Measurements from ENCODE around the gene EIF3L.

Gene EIF3L

DNA sequence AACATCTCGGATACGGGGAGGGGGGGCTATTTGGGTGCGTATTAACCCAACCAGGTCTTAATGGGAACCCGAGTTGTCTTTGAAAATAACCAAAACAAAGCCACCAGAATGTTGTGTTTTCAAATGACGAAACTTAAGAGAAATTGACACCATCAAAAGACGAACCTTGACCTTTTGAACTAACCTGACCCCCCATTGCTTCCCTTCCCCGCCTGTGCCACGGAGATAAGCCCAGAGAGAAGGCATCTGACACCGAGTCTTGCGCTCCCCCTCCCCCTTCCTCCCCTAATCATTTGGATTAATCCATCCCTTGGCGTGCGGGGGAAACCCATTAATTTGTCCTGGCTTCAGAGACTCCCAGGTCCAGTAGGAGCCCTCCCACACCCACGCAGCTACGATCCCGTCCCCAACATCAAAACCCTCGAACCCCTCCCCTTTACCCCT is 46.0 kb upstream of the EIF3L start:
- no peaks in the 10 kb centered on the region for H4K20me1 ChIP-seq (ENCODE audit: control insufficient read depth, insufficient read depth, low read depth, low read length)
- no peaks in the 10 kb centered on the region for H3K9me3 ChIP-seq (ENCODE audit: control insufficient read depth, insufficient read depth, low read length)
- H3K4me2 ChIP-seq (ENCODE audit: low read length) = no peak overlapping the region
- H3K9me2 ChIP-seq (replicated peaks; ENCODE audit: control insufficient read depth, low read length) = no peaks in the 10 kb centered on the region
- no peaks in the 10 kb centered on the region for H3K79me2 ChIP-seq (ENCODE audit: control insufficient read depth, low read length)
- peaks cover 58% of the 10 kb centered on the region for H3K27me3 ChIP-seq (ENCODE audit: control insufficient read depth, low read length)
- TF ChIP-seq CTCF (IDR thresholded peaks at IDR 0.05; ENCODE audit: low read depth, low read length, poor library complexity, severe bottlenecking) (no peak), EZH2phosphoT487 (IDR thresholded peaks at IDR 0.05; ENCODE audit: borderline replicate concordance, low read length) (no peak; the same call in 1 of the 2 replicates)
- H3K4me3 ChIP-seq (ENCODE audit: low read length) = no peak overlapping the region
- no peak overlapping the region for H3K27ac ChIP-seq (ENCODE audit: low read depth, low read length)
- H3K4me1 ChIP-seq (ENCODE audit: control insufficient read depth, low read length) = peaks cover 18% of the 10 kb centered on the region
- peaks cover 2% of the 10 kb centered on the region; the same call in 1 of the 2 replicates for H3F3A ChIP-seq (ENCODE audit: control insufficient read depth, insufficient read depth)
- H3K36me3 ChIP-seq (ENCODE audit: control insufficient read depth, low read length) = no peaks in the 10 kb centered on the region

DNA sequence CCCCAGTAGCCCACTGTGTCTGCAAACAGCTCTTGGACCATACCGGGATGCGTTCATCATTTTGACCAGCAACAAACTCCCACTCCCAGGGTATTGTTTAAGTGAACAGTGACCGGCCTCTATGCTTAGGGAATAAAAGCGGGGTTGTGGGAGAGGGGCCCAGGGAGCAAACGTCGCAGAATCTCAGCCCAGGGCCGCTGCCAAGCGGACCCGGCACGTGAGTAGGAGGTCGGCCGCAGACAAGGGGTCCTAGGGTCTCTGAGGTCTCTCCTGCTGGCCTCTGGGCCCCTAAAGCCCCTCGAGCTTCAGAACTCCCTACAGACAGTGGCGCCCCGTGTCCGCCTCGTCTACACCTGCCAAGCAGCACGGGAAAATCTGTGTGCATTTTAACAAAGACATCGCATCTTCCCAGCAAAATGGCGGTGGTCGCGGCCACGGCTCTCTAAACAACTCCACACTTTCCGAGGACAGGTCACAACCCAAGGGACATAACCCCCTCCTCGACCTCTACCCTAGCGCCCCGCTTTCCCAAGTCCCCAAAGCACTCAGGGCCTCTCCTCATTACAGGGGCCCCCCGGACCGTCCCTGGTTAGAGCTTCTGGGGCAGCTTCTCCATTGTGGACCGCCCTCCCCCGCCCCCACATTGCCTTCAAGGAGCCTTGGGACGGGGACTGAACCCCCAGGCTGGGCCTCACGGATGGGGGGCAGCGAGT is 45.4 kb upstream of the EIF3L start:
- Histone ChIP-seq H3K9me2 (replicated peaks; ENCODE audit: control insufficient read depth, low read length) (no peaks in the 10 kb centered on the region), H3K27ac (ENCODE audit: low read depth, low read length) (no peak overlapping the region), H3K27me3 (ENCODE audit: control insufficient read depth, low read length) (peaks cover 60% of the 10 kb centered on the region), H4K20me1 (ENCODE audit: control insufficient read depth, insufficient read depth, low read depth, low read length) (no peaks in the 10 kb centered on the region), H3K9me3 (ENCODE audit: control insufficient read depth, insufficient read depth, low read length) (no peaks in the 10 kb centered on the region), H3K4me1 (ENCODE audit: control insufficient read depth, low read length) (peaks cover 21% of the 10 kb centered on the region), H3K36me3 (ENCODE audit: control insufficient read depth, low read length) (no peaks in the 10 kb centered on the region), H3K4me2 (ENCODE audit: low read length) (0 out of 2 replicates have a peak overlapping the region, but pooled peaks have one; percentile 35), H3F3A (ENCODE audit: control insufficient read depth, insufficient read depth) (peaks cover 2% of the 10 kb centered on the region; the same call in 1 of the 2 replicates), H3K4me3 (ENCODE audit: low read length) (no peak overlapping the region), H3K79me2 (ENCODE audit: control insufficient read depth, low read length) (no peaks in the 10 kb centered on the region)
- no peak for TF ChIP-seq CTCF (IDR thresholded peaks at IDR 0.05; ENCODE audit: low read depth, low read length, poor library complexity, severe bottlenecking)
- no peak for TF ChIP-seq EZH2phosphoT487 (IDR thresholded peaks at IDR 0.05; ENCODE audit: borderline replicate concordance, low read length)

DNA sequence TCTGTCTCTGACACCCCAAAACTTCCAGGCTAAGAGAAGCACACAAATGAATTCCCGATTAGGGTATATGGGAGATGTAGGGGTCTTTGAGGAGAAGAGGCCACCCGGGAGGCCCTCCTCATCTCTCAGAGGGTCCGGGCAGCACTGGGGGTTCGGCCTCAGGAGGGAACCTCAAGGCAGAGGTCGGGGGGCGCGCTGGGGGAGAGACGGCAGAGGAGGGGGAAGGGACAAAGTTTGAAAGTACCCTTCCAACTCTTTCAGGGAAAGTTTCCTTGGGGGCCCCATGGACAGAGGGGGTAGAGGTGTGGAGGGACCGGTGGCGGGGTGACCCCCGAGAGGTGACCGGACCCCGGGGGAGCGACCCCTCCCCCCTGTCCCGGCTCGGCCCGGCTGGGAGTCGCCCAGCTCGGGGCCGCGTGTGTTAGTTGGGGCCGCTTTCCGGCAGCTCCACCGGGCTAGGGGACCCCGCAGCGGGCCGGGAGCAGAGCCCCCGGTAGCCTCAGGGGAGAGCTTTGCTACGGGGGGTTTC is 44.8 kb upstream of the EIF3L start:
- H3K9me2 ChIP-seq (replicated peaks; ENCODE audit: control insufficient read depth, low read length) = no peaks in the 10 kb centered on the region
- peak overlapping the region; percentile 35; the same call in 1 of the 2 replicates for H3K4me2 ChIP-seq (ENCODE audit: low read length)
- no peaks in the 10 kb centered on the region for H3K79me2 ChIP-seq (ENCODE audit: control insufficient read depth, low read length)
- peaks cover 25% of the 10 kb centered on the region for H3K4me1 ChIP-seq (ENCODE audit: control insufficient read depth, low read length)
- H3K9me3 ChIP-seq (ENCODE audit: control insufficient read depth, insufficient read depth, low read length) = no peaks in the 10 kb centered on the region
- H3K36me3 ChIP-seq (ENCODE audit: control insufficient read depth, low read length) = no peaks in the 10 kb centered on the region
- no peak for TF ChIP-seq EZH2phosphoT487 (IDR thresholded peaks at IDR 0.05; ENCODE audit: borderline replicate concordance, low read length)
- TF ChIP-seq CTCF (IDR thresholded peaks at IDR 0.05; ENCODE audit: low read depth, low read length, poor library complexity, severe bottlenecking) = no peak
- H3K27ac ChIP-seq (ENCODE audit: low read depth, low read length) = no peak overlapping the region
- peaks cover 2% of the 10 kb centered on the region; the same call in 1 of the 2 replicates for H3F3A ChIP-seq (ENCODE audit: control insufficient read depth, insufficient read depth)
- peak overlapping the region; percentile 47 for H3K4me3 ChIP-seq (ENCODE audit: low read length)
- H3K27me3 ChIP-seq (ENCODE audit: control insufficient read depth, low read length) = peaks cover 60% of the 10 kb centered on the region
- no peaks in the 10 kb centered on the region for H4K20me1 ChIP-seq (ENCODE audit: control insufficient read depth, insufficient read depth, low read depth, low read length)
